Fibroblast of pulmonary artery (primary cell): ENCODE data around the gene OSBP2.

Experiments
- DNase-seq: peaks from one replicate; pipeline ENCODE4 v3.0.0-alpha.2; 2010; ENCODE audit warnings: low read depth
- H3K4me3 ChIP-seq: replicated peaks from 2 replicates; pipeline ENCODE4 v1.5.1; 2011; ENCODE audit warnings: low read depth, mild to moderate bottlenecking, control low read depth, low read length, moderate library complexity
- CTCF ChIP-seq: IDR thresholded peaks from 2 replicates; pipeline ENCODE4 v1.5.1; 2011; ENCODE audit warnings: mild to moderate bottlenecking, control low read depth, low read length, inconsistent platforms; ENCODE audit errors: missing control alignments

The OSBP2 gene

GRCh38 chr22:30905696-30906341 is 211.1 kb downstream of the OSBP2 start:
- no peak for TF ChIP-seq CTCF
- DNase-seq: no peak
- H3K4me3 ChIP-seq: no peak overlapping the region

- no peak for DNase-seq
- TF ChIP-seq CTCF: no peak
- no peak overlapping the region for H3K4me3 ChIP-seq
Observed at GRCh38 chr22:30906411-30906810, 211.7 kb downstream of the OSBP2 start.

- DNase-seq: no peak
- no peak overlapping the region for H3K4me3 ChIP-seq
- no peak for TF ChIP-seq CTCF
Observed at GRCh38 chr22:30906946-30907345, 212.3 kb downstream of the OSBP2 start.

- no peak for DNase-seq
- H3K4me3 ChIP-seq: no peak overlapping the region
- no peak for TF ChIP-seq CTCF
Observed at GRCh38 chr22:30908051-30908461, 213.4 kb downstream of the OSBP2 start.

GRCh38 chr22:30909306-30909705 is 214.6 kb downstream of the OSBP2 start:
- no peak for TF ChIP-seq CTCF
- no peak for DNase-seq
- H3K4me3 ChIP-seq: no peak overlapping the region

GRCh38 chr22:30910358-30910757 is 215.7 kb downstream of the OSBP2 start:
- H3K4me3 ChIP-seq: no peak overlapping the region
- no peak for DNase-seq
- TF ChIP-seq CTCF: no peak

GRCh38 chr22:30918761-30919160 is 224.1 kb downstream of the OSBP2 start:
- no peak for DNase-seq
- TF ChIP-seq CTCF: no peak
- H3K4me3 ChIP-seq: no peak overlapping the region
